GM13977 (cell line): Measurements from ENCODE around the gene ST6GALNAC3.
"Not testable (repeated sequence)": the region's sequence is repeated elsewhere in the genome, so short reads cannot be mapped to it uniquely, and the experiment has no call there.

ENCODE experiments used
- DNase-seq: peaks from one replicate; pipeline ENCODE4 v3.0.0; 2012; ENCODE audit warnings: low spot score
- in situ Hi-C: fragments of 300-500 bp; cut with MboI; formaldehyde crosslinking; loops from one replicate; pipeline ENCODE4 v1.12.0; 2022; ENCODE audit warnings: low sequenced_read_pairs, low pct_unique_long_range_greater_than_20kb, mixed read lengths, inconsistent platforms; ENCODE audit not compliant: unreplicated experiment
- TF ChIP-seq, protein P1 (sequence below): IDR thresholded peaks from 2 replicates; pipeline ENCODE4 v1.5.1; 2012; ENCODE audit warnings: mild to moderate bottlenecking, control low read depth; ENCODE audit not compliant: insufficient read depth; ENCODE audit errors: extremely low read depth, missing control alignments

Gene ST6GALNAC3

GRCh38 chr1:76109901-76110560 lies 35.5 kb downstream of the ST6GALNAC3 start:
- no peak for DNase-seq
- TF ChIP-seq, protein P1, sequence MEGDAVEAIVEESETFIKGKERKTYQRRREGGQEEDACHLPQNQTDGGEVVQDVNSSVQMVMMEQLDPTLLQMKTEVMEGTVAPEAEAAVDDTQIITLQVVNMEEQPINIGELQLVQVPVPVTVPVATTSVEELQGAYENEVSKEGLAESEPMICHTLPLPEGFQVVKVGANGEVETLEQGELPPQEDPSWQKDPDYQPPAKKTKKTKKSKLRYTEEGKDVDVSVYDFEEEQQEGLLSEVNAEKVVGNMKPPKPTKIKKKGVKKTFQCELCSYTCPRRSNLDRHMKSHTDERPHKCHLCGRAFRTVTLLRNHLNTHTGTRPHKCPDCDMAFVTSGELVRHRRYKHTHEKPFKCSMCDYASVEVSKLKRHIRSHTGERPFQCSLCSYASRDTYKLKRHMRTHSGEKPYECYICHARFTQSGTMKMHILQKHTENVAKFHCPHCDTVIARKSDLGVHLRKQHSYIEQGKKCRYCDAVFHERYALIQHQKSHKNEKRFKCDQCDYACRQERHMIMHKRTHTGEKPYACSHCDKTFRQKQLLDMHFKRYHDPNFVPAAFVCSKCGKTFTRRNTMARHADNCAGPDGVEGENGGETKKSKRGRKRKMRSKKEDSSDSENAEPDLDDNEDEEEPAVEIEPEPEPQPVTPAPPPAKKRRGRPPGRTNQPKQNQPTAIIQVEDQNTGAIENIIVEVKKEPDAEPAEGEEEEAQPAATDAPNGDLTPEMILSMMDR: no peak
- in situ Hi-C loops: no loop called here

GRCh38 chr1:76110666-76111065 lies 36.1 kb downstream of the ST6GALNAC3 start:
- TF ChIP-seq, protein P1: no peak
- in situ Hi-C loops: no loop called here
- DNase-seq: no peak

DNA sequence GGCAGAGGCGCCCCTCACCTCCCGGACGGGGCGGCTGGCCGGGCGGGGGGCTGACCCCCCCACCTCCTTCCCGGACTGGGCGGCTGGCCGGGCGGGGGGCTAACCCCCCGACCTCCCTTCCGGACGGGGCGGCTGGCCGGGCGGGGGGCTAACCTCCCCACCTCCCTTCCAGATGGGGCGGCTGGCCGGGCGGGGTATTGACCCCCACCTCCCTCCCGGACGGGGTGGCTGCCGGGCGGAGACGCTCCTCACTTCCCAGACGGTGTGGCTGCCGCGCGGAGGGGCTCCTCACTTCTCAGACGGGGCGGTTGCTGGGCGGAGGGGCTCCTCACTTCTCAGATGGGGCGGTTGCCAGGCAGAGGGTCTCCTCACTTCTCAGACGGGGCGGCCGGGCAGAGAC lies 37.8 kb downstream of the ST6GALNAC3 start:
- DNase-seq, in situ Hi-C loops: not testable (repeated sequence)

GRCh38 chr1:76113446-76113845 lies 38.9 kb downstream of the ST6GALNAC3 start:
- DNase-seq: no peak
- TF ChIP-seq, protein P1: no peak
- in situ Hi-C loops: no loop called here

GRCh38 chr1:76115171-76115570 lies 40.6 kb downstream of the ST6GALNAC3 start:
- TF ChIP-seq, protein P1: no peak
- in situ Hi-C loops: no loop called here
- no peak for DNase-seq

DNA sequence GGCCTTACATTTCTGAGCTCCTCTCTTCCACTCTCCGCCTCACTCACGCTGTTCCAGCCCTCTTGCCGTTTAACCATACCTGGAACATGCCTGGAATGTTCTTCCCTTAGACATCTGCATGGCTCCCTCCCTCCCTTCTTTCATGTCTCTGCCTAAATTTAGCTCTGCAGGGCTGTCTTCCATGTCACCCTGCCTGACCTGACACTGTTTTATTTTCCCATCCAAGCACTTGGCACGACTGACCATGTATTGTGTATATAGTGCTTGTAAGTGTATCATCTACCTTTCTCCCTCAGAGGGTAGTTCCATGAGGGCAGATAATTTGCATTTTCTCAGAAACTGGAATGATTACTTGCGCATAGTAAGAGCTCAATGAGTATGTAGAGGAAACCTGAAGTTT lies 47.3 kb downstream of the ST6GALNAC3 start:
- TF ChIP-seq, protein P1: no peak
- in situ Hi-C loops: no loop called here

GRCh38 chr1:76122271-76122670 lies 47.7 kb downstream of the ST6GALNAC3 start:
- DNase-seq: no peak
- TF ChIP-seq, protein P1: no peak
- in situ Hi-C loops: no loop called here

More for the DNA sequence above, 47.3 kb downstream of the ST6GALNAC3 start:
- DNase-seq: no peak

DNA sequence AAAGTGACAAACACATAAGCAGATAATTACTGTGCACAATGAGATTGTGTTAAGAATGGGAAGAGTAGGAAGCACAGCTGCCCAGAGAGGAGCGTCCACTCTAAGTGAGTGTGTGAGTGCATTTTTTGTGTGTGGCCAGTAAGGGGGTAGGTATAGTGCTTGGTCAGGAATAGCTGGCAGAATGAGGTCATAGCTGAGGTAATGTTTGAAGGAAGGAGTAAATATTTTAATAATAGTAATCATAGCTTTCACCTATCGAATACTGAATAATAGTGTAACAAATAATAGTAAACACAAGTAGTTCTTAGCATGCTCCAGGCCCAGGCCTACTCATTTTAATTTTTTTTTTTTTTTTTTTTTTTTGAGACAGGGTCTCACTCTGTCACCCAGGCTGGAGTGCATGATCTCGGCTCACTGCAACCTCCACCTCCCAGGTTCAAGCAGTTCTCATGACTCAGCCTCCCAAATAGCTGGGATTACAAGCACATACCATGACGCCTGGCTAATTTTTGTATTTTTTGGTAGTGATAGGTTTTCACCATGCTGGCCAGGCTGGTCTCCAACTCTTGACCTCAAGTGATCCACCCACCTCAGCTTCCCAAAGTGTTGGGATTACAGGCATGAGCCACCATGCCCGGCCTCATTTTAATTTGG lies 49.0 kb downstream of the ST6GALNAC3 start:
- in situ Hi-C loops, DNase-seq: not testable (repeated sequence)
